GM23338 (cell line): ENCODE data around the gene NTNG2. TPM values are rescaled to one million over a fixed set of nuclear protein-coding genes. Genes with fewer than 3 reads are reported as not detected.

Experiments
- ATAC-seq: fragments of 200-7000 bp; cut with Tn5 transposase; 3 replicates; pipeline ENCODE4 v1.9.1; 2020
- DNase-seq: peaks from one replicate; pipeline ENCODE4 v3.0.0-alpha.2; 2015; ENCODE audit warnings: low spot score
- H2AFZ ChIP-seq: fragments of 200-600 bp; sonication (generic); 2 replicates; pipeline ENCODE4 v1.8.0; 2016; ENCODE audit warnings: antibody characterized with exemption, mild to moderate bottlenecking, moderate library complexity
- H3F3A ChIP-seq: fragments of 200-600 bp; sonication (generic); replicated peaks from 2 replicates; pipeline ENCODE4 v1.8.0; 2017; ENCODE audit warnings: antibody characterized with exemption, mixed run types, low read depth
- H3K27ac ChIP-seq: fragments of 200-600 bp; sonication (generic); 2 replicates; pipeline ENCODE4 v1.6.1; 2016; ENCODE audit warnings: low read depth
- H3K27me3 ChIP-seq: fragments of 200-600 bp; sonication (generic); 2 replicates; pipeline ENCODE4 v1.8.0; 2016; ENCODE audit warnings: mild to moderate bottlenecking, mixed run types, moderate library complexity; ENCODE audit not compliant: insufficient read depth
- H3K36me3 ChIP-seq: fragments of 200-600 bp; sonication (generic); 2 replicates; pipeline ENCODE4 v1.8.0; 2016; ENCODE audit warnings: mild to moderate bottlenecking; ENCODE audit not compliant: insufficient read depth
- H3K4me1 ChIP-seq: fragments of 200-600 bp; sonication (generic); 2 replicates; pipeline ENCODE4 v1.8.0; 2016; ENCODE audit warnings: mild to moderate bottlenecking, moderate library complexity; ENCODE audit not compliant: insufficient read depth
- H3K4me2 ChIP-seq: fragments of 200-600 bp; sonication (generic); 2 replicates; pipeline ENCODE4 v1.7.1; 2017; ENCODE audit warnings: mixed run types
- H3K4me3 ChIP-seq: fragments of 200-600 bp; sonication (generic); 2 replicates; pipeline ENCODE4 v1.6.1; 2016; ENCODE audit warnings: mixed run types
- H3K79me2 ChIP-seq: fragments of 200-600 bp; sonication (generic); replicated peaks from 2 replicates; pipeline ENCODE4 v1.8.0; 2017; ENCODE audit warnings: mild to moderate bottlenecking; ENCODE audit not compliant: insufficient read depth
- H3K9me2 ChIP-seq: fragments of 200-600 bp; sonication (generic); 2 replicates; pipeline ENCODE4 v1.8.0; 2017; ENCODE audit not compliant: insufficient read depth
- H4K20me1 ChIP-seq: fragments of 200-600 bp; sonication (generic); replicated peaks from 2 replicates; pipeline ENCODE4 v1.8.0; 2017; ENCODE audit warnings: mild to moderate bottlenecking; ENCODE audit not compliant: insufficient read depth
- H3K27ac Mint-ChIP-seq: 2 replicates; pipeline ENCODE4 v1.8.0; 2020; ENCODE audit warnings: inconsistent platforms, mild to moderate bottlenecking, moderate library complexity, mixed read lengths
- H3K27me3 Mint-ChIP-seq: 3 replicates; pipeline ENCODE4 v1.8.0; 2022; ENCODE audit warnings: low read depth, mild to moderate bottlenecking, moderate library complexity, mixed read lengths, inconsistent platforms; ENCODE audit not compliant: insufficient read depth, poor library complexity
- H3K36me3 Mint-ChIP-seq: 3 replicates; pipeline ENCODE4 v1.8.0; 2021; ENCODE audit warnings: low read depth, mild to moderate bottlenecking, inconsistent platforms, moderate library complexity, mixed read lengths
- H3K4me1 Mint-ChIP-seq: 3 replicates; pipeline ENCODE4 v1.8.0; 2020; ENCODE audit warnings: mild to moderate bottlenecking, inconsistent platforms, mixed read lengths
- H3K4me3 Mint-ChIP-seq: 3 replicates; pipeline ENCODE4 v1.8.0; 2021; ENCODE audit warnings: moderate library complexity, mild to moderate bottlenecking, inconsistent platforms, mixed read lengths
- H3K9me3 Mint-ChIP-seq: 3 replicates; pipeline ENCODE4 v1.8.0; 2020; ENCODE audit warnings: moderate library complexity, mild to moderate bottlenecking, inconsistent platforms, mixed read lengths
- CREB1 ChIP-seq: fragments of 250-450 bp; sonication (Bioruptor Pico); IDR thresholded peaks from 2 replicates; pipeline ENCODE4 v1.5.0; 2020; ENCODE audit warnings: low read depth, mild to moderate bottlenecking, moderate library complexity
- CTCF ChIP-seq, 2 experiments: fragments of 200-600 bp in 1 of 2; sonication (generic) in 1 of 2; conservative IDR thresholded peaks; 2 replicates each; pipeline versions ENCODE4 v1.5.1 to v1.6.1; 2016 to 2017; ENCODE audit warnings: antibody characterized with exemption in 2 of 2, low read depth in 2 of 2, mild to moderate bottlenecking in 2 of 2, moderate library complexity in 1 of 2
- ETS1 ChIP-seq: IDR thresholded peaks from 2 replicates; pipeline ENCODE4 v1.6.1; 2016; ENCODE audit warnings: antibody characterized with exemption
- EZH2 ChIP-seq: fragments of 200-600 bp; sonication (generic); IDR thresholded peaks from one replicate; pipeline ENCODE4 v1.8.0; 2017; ENCODE audit warnings: antibody characterized with exemption, mild to moderate bottlenecking, low read depth; ENCODE audit not compliant: unreplicated experiment
- EZH2phosphoT487 ChIP-seq: fragments of 200-600 bp; sonication (generic); IDR thresholded peaks from one replicate; pipeline ENCODE4 v1.8.1; 2018; ENCODE audit warnings: antibody characterized with exemption; ENCODE audit not compliant: unreplicated experiment
- JUNB ChIP-seq: IDR thresholded peaks from one replicate; pipeline ENCODE4 v1.6.1; 2016; ENCODE audit warnings: antibody characterized with exemption; ENCODE audit not compliant: unreplicated experiment
- NANOG ChIP-seq: IDR thresholded peaks from 2 replicates; pipeline ENCODE4 v1.6.1; 2016; ENCODE audit warnings: antibody characterized with exemption, borderline replicate concordance
- POLR2AphosphoS5 ChIP-seq: IDR thresholded peaks from 2 replicates; pipeline ENCODE4 v1.6.1; 2016; ENCODE audit warnings: antibody characterized with exemption, low read depth
- REST ChIP-seq: IDR thresholded peaks from one replicate; pipeline ENCODE4 v1.6.1; 2018; ENCODE audit warnings: antibody characterized with exemption; ENCODE audit not compliant: unreplicated experiment
- STAT1 ChIP-seq: IDR thresholded peaks from one replicate; pipeline ENCODE4 v1.6.1; 2016; ENCODE audit warnings: antibody characterized with exemption; ENCODE audit not compliant: unreplicated experiment
- ZNF114 ChIP-seq: fragments of 250-450 bp; sonication (Bioruptor Pico); IDR thresholded peaks from 2 replicates; pipeline ENCODE4 v1.5.0; 2020; ENCODE audit warnings: mild to moderate bottlenecking, moderate library complexity
- polyA plus RNA-seq: library from polyadenylated mRNA; unstranded; fragments of >200 nt; fragmentation: Nextera tagmentation; extraction: Ambion mirVana; gene quantifications from 2 replicates; pipeline ENCODE4 v1.2.1, GENCODE V29; 2016
- total RNA-seq: library from RNA; depleted of rRNA; stranded (reverse); fragments of >200 nt; shearing (Covaris generic); gene quantifications from 2 replicates; pipeline ENCODE4 v1.2.3, GENCODE V29; 2014

Gene NTNG2
- total and polyA plus RNA-seq, 2 experiments from 2014 or later, result 0.99 to 1.7 TPM

- Histone ChIP-seq H3F3A (no peaks in the 10 kb centered on the region), H3K4me1 (no peaks in the 10 kb centered on the region), H3K36me3 (no peaks in the 10 kb centered on the region), H2AFZ (no peak overlapping the region), H4K20me1 (no peaks in the 10 kb centered on the region), H3K79me2 (no peaks in the 10 kb centered on the region), H3K9me2 (no peaks in the 10 kb centered on the region), H3K4me3 (no peak overlapping the region), H3K4me2 (no peak overlapping the region), H3K27ac (no peak overlapping the region), H3K27me3 (no peaks in the 10 kb centered on the region)
- ATAC-seq (no peak), DNase-seq (no peak)
- TF ChIP-seq STAT1 (no peak), JUNB (no peak), ETS1 (no peak), REST (no peak), POLR2AphosphoS5 (no peak), NANOG (no peak), ZNF114 (CRISPR knock-in tag) (no peak)
- Mint-ChIP-seq H3K4me3 (no peak overlapping the region), H3K27me3 (peaks cover 8% of the 10 kb centered on the region), H3K27ac (no peak overlapping the region), H3K4me1 (peaks cover 7% of the 10 kb centered on the region), H3K36me3 (no peaks in the 10 kb centered on the region), H3K9me3 (no peaks in the 10 kb centered on the region)
These were observed 69.3 kb downstream of the NTNG2 start for GRCh38 chr9:132231019-132231701.

- Mint-ChIP-seq H3K27ac (no peak overlapping the region), H3K36me3 (no peaks in the 10 kb centered on the region), H3K4me1 (peaks cover 6% of the 10 kb centered on the region; the same call in 2 of the 3 replicates), H3K9me3 (no peaks in the 10 kb centered on the region), H3K27me3 (peaks cover 16% of the 10 kb centered on the region), H3K4me3 (no peak overlapping the region)
- Histone ChIP-seq H4K20me1 (no peaks in the 10 kb centered on the region), H3K4me1 (no peaks in the 10 kb centered on the region), H3F3A (0 out of 2 replicates have a peak, but pooled peaks cover 4% of the 10 kb centered on the region), H3K36me3 (no peaks in the 10 kb centered on the region), H3K4me2 (no peak overlapping the region), H2AFZ (no peak overlapping the region), H3K27me3 (no peaks in the 10 kb centered on the region), H3K27ac (no peak overlapping the region), H3K9me2 (no peaks in the 10 kb centered on the region), H3K79me2 (no peaks in the 10 kb centered on the region), H3K4me3 (no peak overlapping the region)
- ATAC-seq (no peak), DNase-seq (no peak)
- no peak for TF ChIP-seq ZNF114 (CRISPR knock-in tag)
- no peak for TF ChIP-seq CTCF (conservative IDR thresholded peaks at IDR 0.05; ENCODE audit: low read depth in 2 of 2)
- TF ChIP-seq EZH2phosphoT487, result no peak
- no peak for TF ChIP-seq EZH2
- TF ChIP-seq CREB1 (CRISPR knock-in tag), result no peak
- TF ChIP-seq POLR2AphosphoS5, result no peak
- no peak for TF ChIP-seq ETS1
- TF ChIP-seq JUNB, result no peak
These were observed 70.7 kb downstream of the NTNG2 start for GRCh38 chr9:132232522-132232921.
